ENCODE measurements around the gene DSE.

DNA sequence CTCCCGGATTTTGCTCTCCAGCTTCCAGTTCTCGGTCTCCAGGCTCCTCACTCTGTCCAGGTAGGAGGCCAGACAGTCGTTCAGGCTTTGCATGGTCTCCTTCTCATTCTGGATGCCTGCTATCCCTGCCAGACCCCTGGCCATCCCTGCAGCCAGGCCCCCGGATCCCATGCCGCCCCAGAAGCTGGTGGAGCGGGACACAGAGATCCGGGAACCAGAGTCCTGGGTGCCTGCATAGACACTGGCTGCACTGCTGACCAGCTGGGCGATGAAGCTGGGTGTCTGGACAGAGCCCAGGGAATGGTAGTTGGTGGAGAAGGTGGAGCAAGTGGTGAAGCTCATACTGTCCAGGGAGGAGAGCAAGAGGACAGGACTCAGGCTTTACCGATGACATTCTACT, 87.5 kb downstream of the DSE start:
- TF ChIP-seq CTCF (IDR thresholded peaks at IDR 0.05), result no peak
- TF ChIP-seq POLR2AphosphoS5 (IDR thresholded peaks at IDR 0.05), result no peak
